ENCODE data around the gene C16orf87. TPM values are rescaled to one million over a fixed set of nuclear protein-coding genes. Genes with fewer than 3 reads are reported as not detected.

Gene C16orf87
- total and polyA plus RNA-seq, 9 of the 15 experiments (the other 6 are each of a cell fraction or from before 2014, with no cell fraction given) = 7.8 to 16.7 (median 10.5) TPM

- no peak for TF ChIP-seq CHD7 (IDR thresholded peaks at IDR 0.05; ENCODE audit: low read depth, low read length)
- TF ChIP-seq TFE3 (CRISPR knock-in tag; IDR thresholded peaks at IDR 0.05) = no peak
- no peak for TF ChIP-seq CSDE1 (IDR thresholded peaks at IDR 0.05)
- TF ChIP-seq E4F1 (CRISPR knock-in tag; IDR thresholded peaks at IDR 0.05; ENCODE audit: borderline replicate concordance) = 0 out of 2 replicates have a peak, but pooled peaks have one; percentile 51
- TF ChIP-seq RBM25 (IDR thresholded peaks at IDR 0.05; ENCODE audit: low read depth, low read length, severe bottlenecking) = peak; percentile 47
- TF ChIP-seq JUNB (CRISPR knock-in tag; conservative IDR thresholded peaks at IDR 0.05) = no peak
- TF ChIP-seq MXD1 (CRISPR knock-in tag; IDR thresholded peaks at IDR 0.05; ENCODE audit: borderline replicate concordance, poor library complexity, severe bottlenecking) = no peak
- no peak for TF ChIP-seq HDAC6 (IDR thresholded peaks at IDR 0.05; ENCODE audit: low read depth, low read length)
- TF ChIP-seq MTA3 (IDR thresholded peaks at IDR 0.05; ENCODE audit: borderline replicate concordance) = 0 out of 2 replicates have a peak, but pooled peaks have one; percentile 82
- TF ChIP-seq KDM1A (IDR thresholded peaks at IDR 0.05) = no peak
- TF ChIP-seq DACH1 (IDR thresholded peaks at IDR 0.05; ENCODE audit: partially characterized antibody) = no peak
Measured at GRCh38 chr16:46830902-46831647, at the start of gene C16orf87 (continued).
